Pulmonary artery endothelial cell (primary cell): ENCODE measurements around the gene COL20A1. TPM values are rescaled to one million over a fixed set of nuclear protein-coding genes. Genes with fewer than 3 reads are reported as not detected.

Source experiments
- DNase-seq: peaks from one replicate; pipeline ENCODE4 v3.0.0-alpha.2; 2011; ENCODE audit warnings: low read depth, low spot score
- total RNA-seq: library from RNA; depleted of rRNA; stranded (reverse); fragments of >200 nt; gene quantifications from 2 replicates; pipeline ENCODE4 v1.2.3, GENCODE V29; 2014

COL20A1 gene
- total RNA-seq, 1 donor from 2014 or later = not detected

- no peak for DNase-seq
Observed at GRCh38 chr20:63319164-63320040, 26.4 kb downstream of the COL20A1 start.

GRCh38 chr20:63320041-63320511 is 27.1 kb downstream of the COL20A1 start:
- no peak for DNase-seq

- DNase-seq = no peak
Observed at GRCh38 chr20:63320616-63321147, 27.7 kb downstream of the COL20A1 start.

- DNase-seq = no peak
Observed at GRCh38 chr20:63321148-63321831, 28.3 kb downstream of the COL20A1 start.

- no peak for DNase-seq
Observed at GRCh38 chr20:63322146-63322932, 29.4 kb downstream of the COL20A1 start.

- no peak for DNase-seq
Observed at GRCh38 chr20:63322933-63323273, 29.9 kb downstream of the COL20A1 start.

- DNase-seq = no peak
Observed at GRCh38 chr20:63323357-63323981, 30.5 kb downstream of the COL20A1 start.

GRCh38 chr20:63325021-63325471 is 32.1 kb downstream of the COL20A1 start:
- no peak for DNase-seq

- no peak for DNase-seq
Observed at GRCh38 chr20:63325554-63326313, 32.7 kb downstream of the COL20A1 start.

GRCh38 chr20:63326314-63327230 is 33.6 kb downstream of the COL20A1 start:
- no peak for DNase-seq

GRCh38 chr20:63327231-63327745 is 34.3 kb downstream of the COL20A1 start:
- DNase-seq = no peak

- DNase-seq = no peak
Observed at GRCh38 chr20:63328026-63328700, 35.2 kb downstream of the COL20A1 start.

- no peak for DNase-seq
Observed at GRCh38 chr20:63328718-63329275, 35.8 kb downstream of the COL20A1 start.

GRCh38 chr20:63329331-63330083 is 36.5 kb downstream of the COL20A1 start:
- DNase-seq = no peak

GRCh38 chr20:63330084-63330760 is 37.2 kb downstream of the COL20A1 start:
- no peak for DNase-seq

GRCh38 chr20:63330940-63331339 is 38.0 kb downstream of the COL20A1 start:
- DNase-seq = no peak
